GM12801 (cell line): ENCODE data around the gene TRAK1.

Source experiments
- CTCF ChIP-seq: IDR thresholded peaks from one replicate; pipeline ENCODE4 v1.5.1; 2011; ENCODE audit warnings: control low read depth; ENCODE audit not compliant: insufficient read length; ENCODE audit errors: extremely low read depth

TRAK1 gene

GRCh38 chr3:42263354-42264346 is 172.5 kb downstream of the TRAK1 start:
- no peak for TF ChIP-seq CTCF

GRCh38 chr3:42264399-42265058 is 173.4 kb downstream of the TRAK1 start:
- TF ChIP-seq CTCF, result no peak

- no peak for TF ChIP-seq CTCF
Observed at GRCh38 chr3:42265059-42265991, 174.2 kb downstream of the TRAK1 start.

GRCh38 chr3:42266085-42266484 is 174.9 kb downstream of the TRAK1 start, which contains the start of gene CCK:
CCK (minus strand) TSS chr3:42266185; CDS start chr3:42263630, 2,555 bp downstream.
- no peak for TF ChIP-seq CTCF

- TF ChIP-seq CTCF, result no peak
Observed at GRCh38 chr3:42267878-42268277, 176.7 kb downstream of the TRAK1 start.

- no peak for TF ChIP-seq CTCF
Observed at GRCh38 chr3:42269647-42270046, 178.5 kb downstream of the TRAK1 start.
